Activated CD8-positive, alpha-beta memory T cell treated with anti-CD3 and anti-CD28 coated beads, Interleukin-2, amount 50 U/mL, for 4 hours (primary cell): Measurements from ENCODE around the gene TRMO.
A peak's percentile ranks its signal among the peaks of the same experiment; 100 is the strongest.
"Not testable (repeated sequence)": the region's sequence is repeated elsewhere in the genome, so short reads cannot be mapped to it uniquely, and the experiment has no call there.

Source experiments
- DNase-seq: peaks from one replicate; pipeline ENCODE4 v3.0.0-alpha.2; 2020

The TRMO gene

GRCh38 chr9:97921959-97922724 lies at the start of gene TRMO:
Gene TRMO, minus strand, starts transcription at chr9:97922500. Its CDS starts 7 bp downstream, at chr9:97922493.
- peak; percentile 98 for DNase-seq

GRCh38 chr9:97970165-97970564 lies 47.9 kb upstream of the TRMO start:
- DNase-seq: no peak

GRCh38 chr9:97969014-97969413 lies 46.7 kb upstream of the TRMO start:
- DNase-seq: no peak

GRCh38 chr9:97966493-97966892 lies 44.2 kb upstream of the TRMO start:
- DNase-seq: no peak

GRCh38 chr9:97964901-97965300 lies 42.6 kb upstream of the TRMO start:
- DNase-seq: no peak

GRCh38 chr9:97963232-97963631 lies 40.9 kb upstream of the TRMO start:
- no peak for DNase-seq

GRCh38 chr9:97962575-97962974 lies 40.3 kb upstream of the TRMO start:
- no peak for DNase-seq

GRCh38 chr9:97962136-97962535 lies 39.8 kb upstream of the TRMO start:
- DNase-seq: no peak

GRCh38 chr9:97961361-97961760 lies 39.1 kb upstream of the TRMO start:
- DNase-seq: no peak

GRCh38 chr9:97960678-97961328 lies 38.5 kb upstream of the TRMO start:
- not testable (repeated sequence) for DNase-seq

GRCh38 chr9:97959585-97959984 lies 37.3 kb upstream of the TRMO start:
- DNase-seq: no peak

- DNase-seq: no peak
Observed at GRCh38 chr9:97958812-97959511, 36.7 kb upstream of the TRMO start.

GRCh38 chr9:97956331-97956730 lies 34.0 kb upstream of the TRMO start:
- DNase-seq: no peak

- peak; percentile 48 for DNase-seq
Observed at GRCh38 chr9:97954550-97954989, 32.3 kb upstream of the TRMO start.

- not testable (repeated sequence) for DNase-seq
Observed at GRCh38 chr9:97950873-97951272, 28.6 kb upstream of the TRMO start.

GRCh38 chr9:97947094-97947493 lies 24.8 kb upstream of the TRMO start:
- not testable (repeated sequence) for DNase-seq

GRCh38 chr9:97945470-97945869 lies 23.2 kb upstream of the TRMO start:
- not testable (repeated sequence) for DNase-seq

- no peak for DNase-seq
Observed at GRCh38 chr9:97944612-97945011, 22.3 kb upstream of the TRMO start.

GRCh38 chr9:97943308-97943855 lies 21.1 kb upstream of the TRMO start:
- no peak for DNase-seq

GRCh38 chr9:97941323-97941722 lies 19.0 kb upstream of the TRMO start:
- no peak for DNase-seq

GRCh38 chr9:97940741-97941140 lies 18.4 kb upstream of the TRMO start:
- DNase-seq: no peak

- DNase-seq: no peak
Observed at GRCh38 chr9:97940233-97940632, 17.9 kb upstream of the TRMO start.

- no peak for DNase-seq
Observed at GRCh38 chr9:97938081-97938644, 15.9 kb upstream of the TRMO start, which contains the start of gene HEMGN. Gene HEMGN, minus strand, starts transcription at chr9:97938172. Its CDS starts 36 bp downstream, at chr9:97938136.
